Measurements from ENCODE around the gene SUMO3.

DNA sequence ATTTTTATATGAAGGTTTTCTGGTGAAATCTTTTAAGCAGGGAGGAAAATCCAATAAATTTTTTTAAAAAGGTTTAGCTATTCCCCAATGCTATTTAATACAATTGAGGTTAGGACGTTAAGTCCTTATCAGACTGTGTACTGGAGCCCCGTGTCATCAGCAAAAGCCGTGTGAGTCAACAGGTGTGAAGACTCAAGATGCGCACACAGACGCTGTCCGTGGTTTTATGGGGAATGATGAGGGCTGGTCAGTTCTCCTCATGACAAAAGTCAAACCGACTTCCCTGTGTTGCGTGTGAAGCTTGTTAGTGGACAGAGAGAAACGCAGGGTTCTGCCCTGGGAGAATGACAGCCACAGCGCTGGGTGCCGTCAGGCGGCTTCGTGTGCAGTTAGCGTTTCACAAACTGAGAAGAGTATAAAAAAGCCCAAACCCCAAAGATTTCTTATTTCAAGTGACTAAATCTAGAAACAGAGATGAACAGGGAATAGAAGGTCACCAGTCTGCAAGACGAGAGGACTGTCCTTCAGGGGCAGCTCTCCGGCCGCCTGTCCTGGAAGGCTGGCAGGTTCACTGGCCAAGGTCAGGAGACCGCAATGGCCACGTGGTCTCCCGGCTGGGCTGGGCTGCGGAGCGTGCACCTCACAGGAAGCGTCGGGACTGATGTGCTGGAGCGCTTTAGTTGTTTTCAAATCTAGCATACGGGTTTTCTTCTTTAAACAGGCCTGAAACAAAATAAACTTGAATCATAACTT lies 33.2 kb upstream of the SUMO3 start:
- TF ChIP-seq, protein P1, sequence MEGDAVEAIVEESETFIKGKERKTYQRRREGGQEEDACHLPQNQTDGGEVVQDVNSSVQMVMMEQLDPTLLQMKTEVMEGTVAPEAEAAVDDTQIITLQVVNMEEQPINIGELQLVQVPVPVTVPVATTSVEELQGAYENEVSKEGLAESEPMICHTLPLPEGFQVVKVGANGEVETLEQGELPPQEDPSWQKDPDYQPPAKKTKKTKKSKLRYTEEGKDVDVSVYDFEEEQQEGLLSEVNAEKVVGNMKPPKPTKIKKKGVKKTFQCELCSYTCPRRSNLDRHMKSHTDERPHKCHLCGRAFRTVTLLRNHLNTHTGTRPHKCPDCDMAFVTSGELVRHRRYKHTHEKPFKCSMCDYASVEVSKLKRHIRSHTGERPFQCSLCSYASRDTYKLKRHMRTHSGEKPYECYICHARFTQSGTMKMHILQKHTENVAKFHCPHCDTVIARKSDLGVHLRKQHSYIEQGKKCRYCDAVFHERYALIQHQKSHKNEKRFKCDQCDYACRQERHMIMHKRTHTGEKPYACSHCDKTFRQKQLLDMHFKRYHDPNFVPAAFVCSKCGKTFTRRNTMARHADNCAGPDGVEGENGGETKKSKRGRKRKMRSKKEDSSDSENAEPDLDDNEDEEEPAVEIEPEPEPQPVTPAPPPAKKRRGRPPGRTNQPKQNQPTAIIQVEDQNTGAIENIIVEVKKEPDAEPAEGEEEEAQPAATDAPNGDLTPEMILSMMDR (conservative IDR thresholded peaks at IDR 0.05; ENCODE audit: low read length), result no peak
- no peak for TF ChIP-seq EZH2phosphoT487 (IDR thresholded peaks at IDR 0.05; ENCODE audit: borderline replicate concordance, low read depth, low read length)
